Left colon (tissue), 2 donors: Measurements from ENCODE around the gene RETSAT. TPM values are rescaled to one million over a fixed set of nuclear protein-coding genes. Genes with fewer than 3 reads are reported as not detected.
"Not testable (repeated sequence)": the region's sequence is repeated elsewhere in the genome, so short reads cannot be mapped to it uniquely, and the experiment has no call there.

Source experiments
- ATAC-seq: fragments of 200-7000 bp; cut with Tn5 transposase; one replicate; pipeline ENCODE4 v1.9.1; 2020; ENCODE audit warnings: mild to moderate bottlenecking, moderate library complexity
- DNase-seq, 2 donors: peaks; one replicate each; pipeline ENCODE4 v3.0.0-alpha.2; 2020
- intact Hi-C, 2 donors: fragments of 100-400 bp; cut with DNase I in 1 of 2; cut with micrococcal nuclease in 1 of 2; formaldehyde crosslinking; loops; one replicate each; pipeline versions ENCODE4 v1.11.2 to v1.14.0; 2022; cut with DNase I, micrococcal nuclease
- total RNA-seq, 2 donors: library from RNA; stranded (reverse); fragmentation: NEBNext Ultra II Directional; extraction: Animal tissue kit (Norgen Biotek cat#: 25700); gene quantifications; one replicate each; pipeline ENCODE4 v1.2.1, GENCODE V29; 2021
- donor health status: DM: no; HTN: no; CAD: no.
- donor health status: DM: yes; HTN: yes; CAD: no.

Gene RETSAT
- total RNA-seq, 2 donors from 2014 or later: 245 to 291 TPM

GRCh38 chr2:85383850-85384249 is 29.5 kb upstream of the RETSAT start:
- ATAC-seq (no peak), DNase-seq (no peak)
- intact Hi-C loops: no loop called here

DNA sequence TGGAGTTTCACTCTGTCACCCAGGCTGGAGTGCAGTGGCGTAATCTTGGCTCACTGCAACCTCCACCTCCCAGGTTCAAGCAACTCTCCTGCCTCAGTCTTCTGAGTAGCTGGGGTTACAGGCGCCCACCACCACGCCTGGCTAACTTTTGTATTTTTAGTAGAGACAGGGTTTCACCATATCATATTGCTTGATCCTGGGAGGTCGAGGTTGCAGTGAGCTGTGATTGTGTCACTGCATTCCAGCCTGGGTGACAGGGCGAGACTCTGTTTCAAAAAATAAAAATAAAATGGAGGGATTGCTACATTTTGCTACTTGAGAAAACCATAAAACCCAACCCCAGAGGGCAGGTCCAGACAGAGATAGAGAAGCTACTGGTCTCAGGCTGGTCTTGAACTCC is 28.8 kb upstream of the RETSAT start:
- DNase-seq, ATAC-seq, intact Hi-C loops: not testable (repeated sequence)

DNA sequence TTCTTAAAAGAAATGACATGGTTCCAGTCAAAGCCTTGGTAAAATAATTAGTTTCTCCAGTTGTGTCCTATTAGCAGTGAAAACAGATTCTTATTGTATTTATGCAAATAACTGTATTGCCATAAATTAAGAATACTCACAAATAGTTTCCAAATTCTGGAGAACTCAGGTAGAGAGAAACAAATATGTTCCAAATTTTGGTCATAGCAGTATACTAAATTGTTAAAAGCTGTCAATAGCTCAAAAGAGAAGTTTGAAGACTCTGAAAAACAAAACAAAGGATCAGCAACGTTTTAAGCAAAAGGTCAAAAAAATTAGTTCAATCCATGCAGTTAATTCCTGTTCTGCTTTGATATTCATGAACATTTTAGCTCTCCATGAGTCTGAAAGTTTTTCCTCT is 25.7 kb upstream of the RETSAT start:
- ATAC-seq (no peak), DNase-seq (no peak)
- intact Hi-C loops: no loop called here

DNA sequence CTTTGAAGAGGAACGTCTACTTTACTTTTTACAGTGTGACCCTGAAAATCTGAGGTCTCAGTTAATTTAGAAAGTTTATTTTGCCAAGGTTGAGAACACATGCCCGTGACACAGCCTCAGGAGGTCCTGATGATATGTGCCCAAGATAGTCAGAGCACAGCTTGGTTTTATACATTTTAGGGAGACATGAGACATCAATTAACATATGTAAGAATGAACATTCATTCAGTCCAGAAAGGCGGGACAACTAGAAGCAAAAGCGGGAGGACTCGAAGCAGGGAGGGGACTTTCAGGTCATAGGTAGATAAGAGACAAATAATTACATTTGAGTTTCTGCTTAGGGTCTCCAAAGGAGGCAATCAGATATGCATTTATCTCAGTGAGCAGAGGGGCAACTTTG is 23.9 kb upstream of the RETSAT start:
- no peak for ATAC-seq
- DNase-seq: no peak
- intact Hi-C loops: no loop called here

DNA sequence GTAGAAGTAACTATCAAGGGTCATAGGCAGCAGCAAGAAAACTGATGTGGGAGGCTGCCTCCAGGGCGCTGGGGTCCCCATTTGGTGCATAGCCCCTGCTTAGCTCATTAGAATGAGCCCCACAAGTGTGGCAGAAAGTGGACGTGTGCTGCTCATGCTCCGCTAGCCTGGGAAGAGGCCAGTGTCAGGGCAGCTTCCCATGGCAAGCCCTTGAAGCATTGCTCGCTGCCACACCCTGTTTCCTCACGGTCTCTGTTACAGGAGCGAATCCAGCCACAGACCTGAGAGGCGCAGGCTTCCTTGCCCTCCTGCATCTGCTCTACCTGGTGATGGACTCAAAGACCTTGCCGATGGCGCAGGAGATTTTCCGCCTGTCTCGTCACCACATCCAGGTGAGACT is 22.8 kb upstream of the RETSAT start:
- DNase-seq (no peak), ATAC-seq (no peak)
- intact Hi-C loops: no loop called here

- ATAC-seq (no peak), DNase-seq (no peak)
- intact Hi-C loops: no loop called here
Measured at GRCh38 chr2:85376291-85377065, 22.1 kb upstream of the RETSAT start.

DNA sequence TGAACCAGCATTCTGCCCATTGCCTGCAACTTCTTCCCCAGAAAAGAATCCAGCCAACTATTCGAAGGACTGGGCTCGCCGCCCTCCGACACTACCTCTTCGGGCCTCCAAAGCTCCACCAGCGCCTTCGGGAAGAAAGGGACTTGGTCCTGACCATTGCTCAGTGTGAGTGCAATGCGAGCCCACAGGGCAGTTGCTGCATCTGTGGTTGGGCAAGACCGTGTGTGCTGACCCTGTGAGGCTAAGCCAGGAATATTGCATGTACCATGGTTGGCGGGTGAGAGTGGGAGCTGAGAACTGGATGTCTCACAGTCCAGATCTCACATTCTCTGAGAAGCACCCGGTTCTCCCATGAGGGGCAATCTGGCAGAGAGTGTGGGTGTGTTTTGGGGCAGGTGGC is 16.7 kb upstream of the RETSAT start:
- intact Hi-C loops: no loop called here
- DNase-seq: no peak
- ATAC-seq: no peak

DNA sequence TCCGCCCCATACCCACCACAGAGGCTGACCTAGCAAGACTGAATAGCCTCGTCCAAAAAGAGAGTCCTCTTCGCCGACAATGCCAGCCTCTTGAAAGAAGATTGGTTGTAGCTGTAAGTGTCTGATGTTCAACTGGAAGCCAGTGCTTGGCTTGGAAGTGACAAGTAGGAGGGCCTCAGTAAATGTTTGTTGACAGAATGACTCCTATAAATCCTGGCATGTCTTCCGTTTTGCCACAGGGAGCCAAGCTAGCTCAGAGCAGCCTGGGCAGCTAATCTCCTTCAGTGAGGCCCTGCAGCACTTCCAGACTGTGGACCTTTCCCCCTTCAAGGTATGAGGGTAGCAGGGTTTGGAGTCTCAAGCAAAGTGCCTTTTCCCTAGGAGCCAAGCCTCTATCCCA is 15.2 kb upstream of the RETSAT start:
- DNase-seq: no peak
- peak; percentile 95 for ATAC-seq
- intact Hi-C loops: no loop called here

- DNase-seq (no peak), ATAC-seq (peak; percentile 31)
- intact Hi-C loops: no loop called here
Measured at GRCh38 chr2:85368921-85369320, 14.6 kb upstream of the RETSAT start.

- ATAC-seq (no peak), DNase-seq (no peak)
- intact Hi-C loops: no loop called here
Measured at GRCh38 chr2:85367180-85367579, 12.9 kb upstream of the RETSAT start.

DNA sequence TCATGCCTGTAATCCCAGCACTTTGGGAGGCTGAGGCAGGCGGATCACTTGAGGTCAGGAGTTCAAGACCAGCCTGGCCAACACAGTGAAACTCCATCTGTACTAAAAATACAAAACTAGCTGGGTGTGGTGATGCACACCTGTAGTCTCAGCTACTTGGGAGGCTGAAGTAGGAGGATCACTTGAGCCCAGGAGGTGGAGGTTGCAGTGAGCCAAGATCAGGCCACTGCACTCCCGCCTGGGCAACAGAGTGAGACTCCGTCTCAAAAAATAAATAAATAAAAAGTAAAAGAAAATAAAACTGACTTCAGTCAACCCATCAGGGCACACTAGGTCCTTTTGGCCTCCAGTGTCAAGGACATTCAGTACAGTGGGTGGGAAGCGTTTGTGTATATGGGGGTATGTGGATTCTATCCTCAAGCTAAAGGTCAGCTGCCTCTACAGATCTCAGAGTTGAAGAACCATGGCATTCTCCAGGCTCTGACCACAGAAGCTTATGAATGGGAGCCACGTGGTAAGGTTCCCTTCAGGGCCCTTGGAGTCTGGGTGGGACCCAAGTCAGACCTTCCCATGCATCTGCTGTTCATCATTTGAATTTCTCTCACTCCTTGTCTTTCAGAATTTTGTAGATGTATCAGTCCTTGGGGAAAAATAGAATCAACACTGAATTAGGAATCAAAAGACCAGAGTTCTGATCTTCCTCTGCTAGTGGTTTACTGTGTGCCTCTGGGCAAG is 8.5 kb upstream of the RETSAT start:
- intact Hi-C loops, ATAC-seq, DNase-seq: not testable (repeated sequence)

GRCh38 chr2:85357736-85358135 is 3.4 kb upstream of the RETSAT start:
- ATAC-seq (no peak), DNase-seq (no peak)
- intact Hi-C loops: no loop called here

DNA sequence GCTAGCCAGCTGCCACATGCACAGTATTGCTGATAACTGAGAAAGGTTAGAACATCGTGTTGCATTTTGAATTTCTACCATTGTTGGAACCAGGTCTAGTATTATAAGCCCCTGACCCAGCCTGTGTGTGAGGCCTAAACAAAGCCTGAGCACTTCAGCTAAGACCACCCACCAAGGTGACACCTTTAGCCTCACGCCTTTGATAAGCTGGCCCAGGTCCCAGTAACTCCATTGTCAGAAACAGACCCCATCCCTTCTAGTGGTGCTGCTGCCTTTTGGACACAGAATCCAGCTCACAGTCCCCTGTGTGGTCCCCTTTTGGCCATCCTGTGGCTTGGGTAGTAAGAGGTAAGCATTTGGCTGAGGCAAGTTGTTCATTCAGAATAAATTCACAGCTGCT is 1.9 kb upstream of the RETSAT start:
- ATAC-seq (no peak), DNase-seq (no peak)
- intact Hi-C loops: no loop called here

GRCh38 chr2:85355521-85355920 is 1.2 kb upstream of the RETSAT start:
- peak in 1 of 2 donors; percentile 25 for DNase-seq
- intact Hi-C loops: no loop called here

GRCh38 chr2:85355073-85355410 is 714 bp upstream of the RETSAT start:
- no peak for DNase-seq
- ATAC-seq: no peak
- intact Hi-C loops: no loop called here

More at GRCh38 chr2:85355521-85355920, 1.2 kb upstream of the RETSAT start:
- ATAC-seq: no peak

- intact Hi-C loops: no loop called here
- DNase-seq: peak; percentile 79 to 85
- ATAC-seq: peak; percentile 84
Measured at GRCh38 chr2:85353876-85354285, 447 bp downstream of the RETSAT start.

DNA sequence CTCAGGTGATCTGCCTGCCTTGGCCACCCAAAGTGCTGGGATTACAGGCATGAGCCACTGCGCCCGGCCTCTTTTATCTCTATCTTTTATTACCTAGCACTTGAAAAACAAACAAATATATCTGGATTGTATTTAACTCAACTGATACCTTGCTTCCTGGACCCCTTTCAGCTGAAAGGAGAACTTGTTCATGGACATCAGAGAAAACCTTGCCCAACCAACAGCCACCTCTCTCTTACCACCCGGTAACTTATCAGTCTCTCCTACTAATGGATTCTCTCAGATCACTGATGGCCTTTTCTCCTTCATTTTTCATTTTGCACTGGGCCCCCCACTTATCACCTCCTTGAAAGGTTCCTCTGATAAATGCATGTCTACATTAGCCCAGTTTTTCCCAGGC is 6.7 kb downstream of the RETSAT start:
- DNase-seq: no peak
- no peak for ATAC-seq
- intact Hi-C loops: no loop called here

GRCh38 chr2:85344356-85344954 is 9.9 kb downstream of the RETSAT start:
- intact Hi-C loops: no loop called here
- no peak for DNase-seq
- no peak for ATAC-seq

GRCh38 chr2:85343207-85343895 is 11.0 kb downstream of the RETSAT start:
- DNase-seq, intact Hi-C loops: not testable (repeated sequence)
- ATAC-seq: peak; percentile 15

GRCh38 chr2:85342156-85342555 is 12.2 kb downstream of the RETSAT start:
- ATAC-seq (peak; percentile 3), DNase-seq (no peak)
- intact Hi-C loops: no loop called here
